Fibroblast of lung (primary cell): ENCODE measurements around the gene DNMT3B. TPM values are rescaled to one million over a fixed set of nuclear protein-coding genes. Genes with fewer than 3 reads are reported as not detected.

Source experiments
- DNase-seq, 2 donors: peaks; one replicate each; pipeline versions ENCODE4 v3.0.0 to v3.0.0-alpha.2; 2010; ENCODE audit warnings: low read depth in 2 of 2
- H2AFZ ChIP-seq: 2 replicates; pipeline ENCODE4 v1.5.1; 2012; ENCODE audit warnings: low read length, control low read depth, inconsistent platforms
- H3K27ac ChIP-seq: 2 replicates; pipeline ENCODE4 v1.5.1; 2011; ENCODE audit warnings: low read length, control low read depth; ENCODE audit not compliant: insufficient read depth
- H3K27me3 ChIP-seq: 2 replicates; pipeline ENCODE4 v1.5.1; 2011; ENCODE audit warnings: mild to moderate bottlenecking, low read length; ENCODE audit not compliant: control insufficient read depth, insufficient read depth
- H3K36me3 ChIP-seq: 2 replicates; pipeline ENCODE4 v1.5.1; 2011; ENCODE audit warnings: low read length; ENCODE audit not compliant: control insufficient read depth, insufficient read depth
- H3K4me1 ChIP-seq: 2 replicates; pipeline ENCODE4 v1.5.1; 2011; ENCODE audit warnings: low read length; ENCODE audit not compliant: control insufficient read depth, insufficient read depth; ENCODE audit errors: extremely low read depth
- H3K4me2 ChIP-seq: 2 replicates; pipeline ENCODE4 v1.5.1; 2011; ENCODE audit warnings: low read length, control low read depth; ENCODE audit not compliant: insufficient read depth; ENCODE audit errors: extremely low read depth
- H3K4me3 ChIP-seq, 4 experiments: fragments of 200-600 bp in 1 of 4; sonication (generic) in 1 of 4; replicated peaks in 1 of 4; 2 replicates each; pipeline ENCODE4 v1.5.1; 2011 to 2016; ENCODE audit warnings: low read length in 4 of 4, low read depth in 3 of 4, mild to moderate bottlenecking in 3 of 4, control low read depth in 2 of 4, inconsistent platforms in 1 of 4, mixed read lengths in 1 of 4; ENCODE audit not compliant: insufficient read depth in 1 of 4; ENCODE audit errors: control extremely low read depth in 1 of 4
- H3K79me2 ChIP-seq: 2 replicates; pipeline ENCODE4 v1.5.1; 2012; ENCODE audit warnings: mild to moderate bottlenecking, low read length, inconsistent platforms; ENCODE audit not compliant: control insufficient read depth, insufficient read depth
- H3K9ac ChIP-seq: 2 replicates; pipeline ENCODE4 v1.5.1; 2011; ENCODE audit warnings: mild to moderate bottlenecking, low read length, control low read depth; ENCODE audit not compliant: insufficient read depth
- H3K9me3 ChIP-seq: 2 replicates; pipeline ENCODE4 v1.5.1; 2012; ENCODE audit warnings: low read depth, low read length; ENCODE audit not compliant: control insufficient read depth, insufficient read depth
- H4K20me1 ChIP-seq: 2 replicates; pipeline ENCODE4 v1.5.1; 2011; ENCODE audit warnings: low read length; ENCODE audit not compliant: control insufficient read depth, insufficient read depth; ENCODE audit errors: extremely low read depth
- CTCF ChIP-seq, 2 donors: IDR thresholded peaks in 1 of 2; conservative IDR thresholded peaks in 1 of 2; 1 replicate in 1 of 2; 2 replicates in 1 of 2; pipeline ENCODE4 v1.5.1; 2011 to 2012; ENCODE audit warnings: low read length in 2 of 2, control low read depth in 1 of 2, inconsistent platforms in 1 of 2, low read depth in 1 of 2, mild to moderate bottlenecking in 1 of 2
- EZH2 ChIP-seq: IDR thresholded peaks from 2 replicates; pipeline ENCODE4 v1.5.1; 2012; ENCODE audit warnings: low read length, control low read depth, mild to moderate bottlenecking; ENCODE audit errors: missing control alignments
- polyA plus RNA-seq, 2 donors: library from polyadenylated mRNA; depleted of rRNA in 1 of 2; stranded (reverse) in 1 of 2; unstranded in 1 of 2; fragments of >200 nt; gene quantifications; 2 replicates each; pipeline ENCODE4 v1.2.1, GENCODE V29; 2011 to 2012; ENCODE audit warnings: missing spikeins in 1 of 2
- total RNA-seq: library from RNA; depleted of rRNA; stranded (reverse); fragments of >200 nt; gene quantifications from 2 replicates; pipeline ENCODE4 v1.2.1, GENCODE V29; 2014

Gene DNMT3B
- total and polyA plus RNA-seq, 2 donors (not counting 1 experiment from before 2014, with no cell fraction given): 1.1 to 3.1 TPM

GRCh38 chr20:32756156-32756555 lies 6.0 kb upstream of the DNMT3B start:
- DNase-seq: no peak
- Histone ChIP-seq H4K20me1 (no peaks in the 10 kb centered on the region), H3K79me2 (no peaks in the 10 kb centered on the region), H3K9ac (no peak overlapping the region), H3K4me3 (no peak overlapping the region), H3K27ac (no peak overlapping the region), H3K9me3 (no peaks in the 10 kb centered on the region), H2AFZ (no peak overlapping the region), H3K4me1 (peaks cover 10% of the 10 kb centered on the region), H3K27me3 (no peaks in the 10 kb centered on the region), H3K4me2 (no peak overlapping the region), H3K36me3 (no peaks in the 10 kb centered on the region)
- no peak for TF ChIP-seq CTCF (conservative IDR thresholded peaks at IDR 0.05 in 1 of 2, IDR thresholded peaks at IDR 0.05 in 1 of 2; ENCODE audit: low read depth in 1 of 2, low read length in 2 of 2)
- no peak for TF ChIP-seq EZH2

GRCh38 chr20:32761417-32761830 lies 761 bp upstream of the DNMT3B start:
- H2AFZ ChIP-seq: peak overlapping the region; percentile 56
- no peak for DNase-seq
- peak overlapping the region; percentile 71 for H3K4me2 ChIP-seq
- H4K20me1 ChIP-seq: no peaks in the 10 kb centered on the region
- no peaks in the 10 kb centered on the region for H3K9me3 ChIP-seq
- no peak overlapping the region for H3K9ac ChIP-seq
- peaks cover 4% of the 10 kb centered on the region for H3K4me1 ChIP-seq
- no peak overlapping the region for H3K27ac ChIP-seq
- peaks cover 3% of the 10 kb centered on the region for H3K79me2 ChIP-seq
- no peak for TF ChIP-seq EZH2
- no peak for TF ChIP-seq CTCF (conservative IDR thresholded peaks at IDR 0.05 in 1 of 2, IDR thresholded peaks at IDR 0.05 in 1 of 2; ENCODE audit: low read depth in 1 of 2, low read length in 2 of 2)
- no peaks in the 10 kb centered on the region for H3K36me3 ChIP-seq
- no peaks in the 10 kb centered on the region for H3K27me3 ChIP-seq
- peak overlapping the region in 1 of 4 experiments; percentile 88 for H3K4me3 ChIP-seq

GRCh38 chr20:32762754-32763201 lies 593 bp downstream of the DNMT3B start:
- no peaks in the 10 kb centered on the region for H3K27me3 ChIP-seq
- TF ChIP-seq CTCF (conservative IDR thresholded peaks at IDR 0.05 in 1 of 2, IDR thresholded peaks at IDR 0.05 in 1 of 2; ENCODE audit: low read depth in 1 of 2, low read length in 2 of 2): no peak
- no peak for TF ChIP-seq EZH2
- peaks cover 4% of the 10 kb centered on the region for H3K4me1 ChIP-seq
- H3K27ac ChIP-seq: no peak overlapping the region
- no peaks in the 10 kb centered on the region for H3K9me3 ChIP-seq
- H3K9ac ChIP-seq: peak overlapping the region; percentile 67
- no peak for DNase-seq
- no peaks in the 10 kb centered on the region for H4K20me1 ChIP-seq
- H3K36me3 ChIP-seq: no peaks in the 10 kb centered on the region
- H3K4me3 ChIP-seq: peak overlapping the region; percentile 59 to 88 (median 72)
- peak overlapping the region; percentile 94 for H3K4me2 ChIP-seq
- H2AFZ ChIP-seq: peak overlapping the region; percentile 62
- peaks cover 3% of the 10 kb centered on the region for H3K79me2 ChIP-seq
